Spleen (tissue), 7 donors: ENCODE measurements around the gene TMEM43.

Experiments used
- CTCF ChIP-seq, 11 experiments: fragments of 200-600 bp in 7 of 11; fragments of 450-650 bp in 4 of 11; sonication (generic) in 4 of 11; IDR thresholded peaks in 8 of 11; conservative IDR thresholded peaks in 3 of 11; 1 replicate in 7 of 11; 2 replicates in 4 of 11; pipeline versions ENCODE4 v1.4.0 to v1.8.0; 2016 to 2021; ENCODE audit warnings: antibody characterized with exemption in 11 of 11, inconsistent platforms in 4 of 11, mild to moderate bottlenecking in 1 of 11
- POLR2A ChIP-seq, 3 donors: fragments of 450-650 bp; IDR thresholded peaks; one replicate each; pipeline ENCODE4 v1.5.1; 2017; ENCODE audit warnings: antibody characterized with exemption in 3 of 3, mild to moderate bottlenecking in 1 of 3
- donor health status: DM: no; HTN: no; CAD: no; lungs with moderate emphysema.
- donor health status: DM: no; HTN: no; CAD: no.
- donor health status: DM: no; HTN: no; CAD: no.

GRCh38 chr3:14117468-14118399 lies 7.1 kb upstream of the TMEM43 start:
- no peak for TF ChIP-seq CTCF (IDR thresholded peaks at IDR 0.05 in 8 of 11, conservative IDR thresholded peaks at IDR 0.05 in 3 of 11)
- TF ChIP-seq POLR2A (IDR thresholded peaks at IDR 0.05): no peak
